ENCODE results near the gene CEP135.

CEP135 gene

GRCh38 chr4:56003606-56004005, 54.9 kb downstream of the CEP135 start:
- no peaks in the 10 kb centered on the region for H3K4me1 ChIP-seq
- H3K4me3 ChIP-seq (ENCODE audit: low read depth, low read length): no peak overlapping the region
- H3K9me3 ChIP-seq: no peaks in the 10 kb centered on the region
- H3K27me3 ChIP-seq: no peaks in the 10 kb centered on the region
- peaks cover 20% of the 10 kb centered on the region for H3K36me3 ChIP-seq
- no peak for TF ChIP-seq CTCF (IDR thresholded peaks at IDR 0.05; ENCODE audit: low read depth, low read length)
- no peak for DNase-seq

- Histone ChIP-seq H3K27me3 (no peaks in the 10 kb centered on the region), H3K9me3 (no peaks in the 10 kb centered on the region), H3K4me1 (no peaks in the 10 kb centered on the region), H3K4me3 (ENCODE audit: low read depth, low read length) (no peak overlapping the region), H3K36me3 (peaks cover 23% of the 10 kb centered on the region)
- TF ChIP-seq CTCF (IDR thresholded peaks at IDR 0.05; ENCODE audit: low read depth, low read length): no peak
- DNase-seq: no peak
These were observed 55.5 kb downstream of the CEP135 start for GRCh38 chr4:56004235-56004634.

- H3K36me3 ChIP-seq: peaks cover 22% of the 10 kb centered on the region
These were observed 58.4 kb downstream of the CEP135 start for GRCh38 chr4:56007154-56007553.

GRCh38 chr4:56008206-56008605, 59.5 kb downstream of the CEP135 start:
- Histone ChIP-seq H3K27me3 (no peaks in the 10 kb centered on the region), H3K4me1 (no peaks in the 10 kb centered on the region), H3K9me3 (no peaks in the 10 kb centered on the region), H3K4me3 (ENCODE audit: low read depth, low read length) (no peak overlapping the region), H3K36me3 (peaks cover 31% of the 10 kb centered on the region)
- no peak for DNase-seq
- no peak for TF ChIP-seq CTCF (IDR thresholded peaks at IDR 0.05; ENCODE audit: low read depth, low read length)

More at GRCh38 chr4:56007154-56007553, 58.4 kb downstream of the CEP135 start:
- DNase-seq: no peak
- TF ChIP-seq CTCF (IDR thresholded peaks at IDR 0.05; ENCODE audit: low read depth, low read length): no peak; the same call in 1 of the 2 replicates
- no peaks in the 10 kb centered on the region for H3K9me3 ChIP-seq
- no peaks in the 10 kb centered on the region for H3K4me1 ChIP-seq
- no peak overlapping the region for H3K4me3 ChIP-seq (ENCODE audit: low read depth, low read length)
- H3K27me3 ChIP-seq: no peaks in the 10 kb centered on the region

- peaks cover 22% of the 10 kb centered on the region for H3K36me3 ChIP-seq
These were observed 77.9 kb downstream of the CEP135 start for GRCh38 chr4:56026596-56026995.

GRCh38 chr4:56028165-56028564, 79.4 kb downstream of the CEP135 start:
- H3K36me3 ChIP-seq: peaks cover 22% of the 10 kb centered on the region
- H3K4me1 ChIP-seq: no peaks in the 10 kb centered on the region
- TF ChIP-seq CTCF (IDR thresholded peaks at IDR 0.05; ENCODE audit: low read depth, low read length): no peak
- H3K4me3 ChIP-seq (ENCODE audit: low read depth, low read length): no peak overlapping the region
- H3K9me3 ChIP-seq: no peaks in the 10 kb centered on the region
- no peaks in the 10 kb centered on the region for H3K27me3 ChIP-seq
- DNase-seq: no peak

More at GRCh38 chr4:56026596-56026995, 77.9 kb downstream of the CEP135 start:
- no peak for DNase-seq
- H3K9me3 ChIP-seq: no peaks in the 10 kb centered on the region
- TF ChIP-seq CTCF (IDR thresholded peaks at IDR 0.05; ENCODE audit: low read depth, low read length): no peak
- no peaks in the 10 kb centered on the region for H3K4me1 ChIP-seq
- H3K4me3 ChIP-seq (ENCODE audit: low read depth, low read length): no peak overlapping the region
- no peaks in the 10 kb centered on the region for H3K27me3 ChIP-seq
